DMS53 treated with DMSO at 0.1 percent for 48 hours (cell line): ENCODE data around the gene RPRD1B.

Source experiments
- DNase-seq: peaks from one replicate; lab custom pipeline; 2025; ENCODE audit not compliant: unreplicated experiment; lab: John Stamatoyannopoulos, UW

RPRD1B gene

DNA sequence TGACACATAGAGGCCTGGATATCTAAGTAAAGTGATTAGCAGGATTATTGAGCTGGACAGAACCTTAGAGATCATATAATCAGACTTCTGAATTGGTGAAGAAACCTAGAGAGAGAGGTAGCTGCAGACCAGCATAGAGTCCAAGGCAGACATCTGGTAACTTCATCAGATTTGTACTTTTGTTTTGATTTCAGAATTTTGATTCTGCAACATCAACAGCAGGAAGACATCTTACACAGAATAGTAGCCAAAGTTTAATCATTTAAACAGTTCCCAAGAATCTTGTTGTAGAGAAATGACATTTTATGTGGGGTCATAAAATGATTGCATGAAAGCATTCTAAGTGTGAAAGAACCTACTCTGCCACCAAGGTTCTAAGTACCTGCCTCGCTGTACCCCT is 39.4 kb downstream of the RPRD1B start:
- no peak for DNase-seq

DNA sequence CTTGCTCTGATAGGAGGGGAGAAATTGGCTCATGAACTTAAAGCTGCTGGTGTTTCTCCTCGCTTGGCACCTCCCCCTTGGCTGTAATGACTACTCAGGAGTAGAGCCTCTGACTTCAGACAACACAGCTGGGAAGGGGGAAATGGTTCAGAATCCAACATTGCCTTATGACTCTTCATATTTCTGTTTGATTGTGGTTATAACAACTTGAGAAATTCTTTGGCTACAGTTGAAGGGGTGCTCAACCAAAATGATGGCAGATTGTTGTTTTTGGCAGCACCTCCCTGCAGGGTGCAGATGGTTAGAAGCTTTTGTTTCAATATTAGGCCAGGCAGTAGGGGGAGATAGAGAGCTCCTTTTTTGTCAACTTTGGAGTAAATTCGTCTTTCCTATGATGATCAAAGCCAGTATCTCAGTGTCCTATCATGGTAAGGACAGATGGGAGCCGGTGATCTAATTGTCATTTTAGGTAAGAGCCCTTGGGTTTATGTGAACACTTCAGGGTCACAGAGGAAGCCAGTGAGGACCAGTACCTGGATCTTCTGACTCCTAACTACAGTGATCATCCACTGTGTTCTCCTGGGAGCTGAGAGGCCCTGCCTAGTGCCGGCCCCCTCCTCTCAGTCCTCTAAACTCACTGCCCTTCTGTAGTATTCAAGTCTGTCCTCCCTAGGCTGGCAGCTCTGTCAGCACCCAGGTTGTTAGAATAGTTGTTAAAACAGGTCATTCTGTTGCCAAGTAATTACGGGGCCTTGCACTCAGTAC is 39.9 kb downstream of the RPRD1B start:
- DNase-seq = peak; percentile 31

DNA sequence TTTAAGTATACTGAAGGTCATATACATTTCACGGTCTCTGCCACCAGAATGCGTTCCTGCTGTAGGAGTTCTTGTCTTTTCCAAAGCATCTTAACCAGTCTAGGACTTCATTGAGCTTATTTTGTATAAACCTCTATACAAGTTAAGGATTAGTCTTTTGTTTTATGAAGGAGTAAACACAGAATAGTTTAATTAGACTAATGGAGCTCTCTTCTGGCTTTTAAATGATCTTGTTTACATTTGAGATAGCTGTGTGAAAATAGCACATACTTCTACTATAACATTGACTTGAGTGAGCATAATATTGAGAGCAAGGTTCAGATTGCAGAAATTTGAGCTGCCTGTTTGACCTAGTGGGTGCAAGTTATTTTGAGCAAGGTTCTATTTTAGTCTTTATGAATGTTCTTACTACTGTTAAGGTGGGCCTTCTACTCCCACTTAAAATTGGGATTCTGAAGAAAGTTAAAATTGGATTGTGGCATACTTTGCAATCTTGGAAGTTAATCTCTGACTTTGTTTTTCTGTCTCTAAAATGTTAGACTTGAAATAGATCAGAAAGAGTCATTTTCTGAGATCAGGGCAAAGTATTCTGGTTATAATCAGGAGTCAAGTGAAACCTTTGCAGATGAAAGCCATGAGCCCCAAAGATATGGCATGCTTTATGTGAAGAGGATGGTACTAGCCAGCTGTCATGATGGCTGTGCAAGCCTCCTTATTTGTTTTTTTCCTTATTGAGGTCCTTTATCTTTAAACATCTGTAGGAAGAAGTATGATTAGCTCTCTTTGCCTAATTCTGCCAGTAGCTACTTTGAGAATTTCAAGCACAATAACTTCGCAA is 41.8 kb downstream of the RPRD1B start:
- DNase-seq = no peak

DNA sequence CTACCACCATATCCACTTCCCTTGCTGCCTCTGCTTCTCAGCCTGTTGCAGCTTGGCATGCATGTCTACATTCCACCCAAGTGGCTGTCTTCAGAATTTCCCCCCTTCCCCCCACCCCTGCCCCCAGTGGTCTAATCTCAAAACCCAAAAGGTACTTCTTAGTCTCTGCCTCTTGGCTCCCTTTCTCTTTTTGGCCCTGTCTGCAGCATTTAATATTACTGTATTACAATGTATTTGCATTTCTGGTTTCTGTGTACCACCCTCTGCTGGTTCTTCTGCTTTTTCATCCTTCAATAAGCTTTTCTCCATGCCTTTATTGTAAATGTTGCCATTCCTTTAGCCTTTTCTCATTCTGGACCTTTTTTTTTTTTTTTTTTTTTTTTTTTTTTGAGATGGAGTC is 43.0 kb downstream of the RPRD1B start:
- DNase-seq = no peak

DNA sequence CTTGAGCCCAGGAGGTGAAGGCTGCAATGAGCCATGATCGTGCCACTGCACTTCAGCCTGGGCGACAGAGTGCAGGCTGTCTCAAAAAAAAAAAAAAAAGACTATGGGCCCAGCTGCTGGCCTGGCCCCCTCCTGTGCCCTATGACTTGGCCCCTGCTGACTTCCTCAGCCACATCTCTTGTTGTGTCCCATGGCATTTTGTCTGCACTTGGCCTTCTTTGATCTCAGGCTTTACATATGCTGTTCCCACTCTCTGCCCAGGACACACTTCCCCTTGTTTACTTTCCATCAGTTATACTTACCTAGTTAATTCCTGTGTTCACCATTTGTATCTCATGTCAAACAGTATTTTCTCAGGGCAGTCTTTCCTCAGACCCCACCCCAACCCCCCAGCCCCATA is 44.5 kb downstream of the RPRD1B start:
- no peak for DNase-seq

DNA sequence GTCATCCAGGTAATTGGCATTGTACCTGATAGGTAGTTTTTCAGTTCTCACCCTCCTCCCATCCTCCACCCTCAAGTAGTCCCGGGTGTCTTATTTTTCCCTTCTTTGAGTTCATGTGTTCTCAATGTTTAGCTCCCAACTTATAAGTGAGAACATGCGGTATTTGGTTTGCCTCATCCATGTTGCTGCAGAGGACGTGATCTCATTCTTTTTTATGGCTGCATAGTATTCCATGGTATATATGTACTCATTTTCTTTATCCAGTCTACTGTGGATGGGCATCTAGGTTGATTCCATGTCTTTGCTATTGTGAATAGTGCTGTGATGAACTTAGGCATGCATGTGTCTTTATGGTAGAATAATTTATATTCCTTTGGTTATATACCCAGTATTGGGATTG is 45.8 kb downstream of the RPRD1B start:
- no peak for DNase-seq

DNA sequence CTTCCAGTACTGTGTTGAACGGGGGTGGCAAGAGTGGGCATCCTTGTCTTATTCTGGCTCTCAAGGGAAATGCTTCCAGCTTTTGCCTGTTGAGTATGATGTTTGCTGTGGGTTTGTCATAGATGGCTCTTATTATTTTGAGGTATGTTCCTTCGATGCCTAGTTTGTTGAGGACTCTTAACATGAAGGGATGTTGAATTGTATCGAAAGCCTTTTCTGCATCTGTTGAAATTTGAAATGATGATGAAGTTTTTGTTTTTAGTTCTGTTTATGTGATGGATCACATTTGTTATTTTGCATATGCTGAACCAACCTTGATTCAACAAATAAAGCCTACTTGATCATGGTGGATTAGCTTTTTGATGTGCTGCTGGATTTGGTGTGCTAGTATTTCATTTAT is 48.0 kb downstream of the RPRD1B start:
- DNase-seq = no peak

DNA sequence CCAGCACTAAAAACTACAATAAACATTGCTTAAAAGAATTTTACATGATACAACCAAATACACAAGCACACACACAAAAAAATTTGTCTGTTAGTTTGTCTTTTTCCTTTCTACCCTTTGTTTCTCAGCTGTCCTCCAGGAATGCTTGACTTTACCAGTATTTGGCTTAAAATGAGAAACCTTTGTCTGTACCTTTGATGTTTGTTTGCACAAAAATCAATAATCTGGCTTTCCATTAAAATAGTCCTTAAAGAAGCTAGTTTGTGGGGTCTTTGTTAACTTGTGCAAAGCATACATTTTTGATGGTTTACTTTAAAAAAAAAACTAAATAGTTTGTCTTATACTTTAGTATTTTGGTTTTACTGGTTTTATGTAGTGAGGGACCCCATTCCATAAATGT is 49.3 kb downstream of the RPRD1B start:
- DNase-seq = no peak

DNA sequence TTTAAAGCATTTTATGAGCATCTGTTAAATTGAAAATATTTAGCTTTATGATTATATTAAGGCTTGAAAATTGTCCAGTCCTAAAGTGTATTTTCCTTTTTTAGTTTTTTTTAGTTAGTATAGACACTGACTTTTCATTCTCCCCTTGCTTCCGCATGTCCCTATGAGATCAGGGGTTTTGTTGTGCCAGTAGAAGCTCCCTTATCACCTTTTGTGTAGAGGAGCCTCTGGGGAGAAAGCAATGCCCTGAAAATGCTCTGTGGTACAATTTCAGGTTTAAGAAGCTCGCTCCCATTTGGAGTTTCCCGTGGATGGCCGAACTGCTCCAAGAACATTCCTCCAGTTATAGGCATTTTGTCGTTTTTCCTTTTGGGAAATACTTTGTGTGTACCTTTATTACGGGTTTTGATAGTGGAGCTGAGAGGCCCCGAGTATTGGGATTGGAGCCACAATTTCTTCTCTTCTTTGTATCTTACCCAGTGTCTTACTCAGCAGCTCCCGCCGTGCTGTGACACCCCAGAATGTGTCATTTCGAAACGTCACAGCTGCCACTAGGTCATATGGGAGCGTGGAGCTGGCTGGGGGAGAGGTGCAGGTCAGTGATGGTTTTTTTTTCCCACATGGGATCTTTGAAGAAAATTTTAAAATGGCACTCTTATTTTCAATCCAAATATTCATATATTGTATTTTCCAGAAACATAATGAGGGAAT is 49.9 kb downstream of the RPRD1B start:
- DNase-seq = no peak

DNA sequence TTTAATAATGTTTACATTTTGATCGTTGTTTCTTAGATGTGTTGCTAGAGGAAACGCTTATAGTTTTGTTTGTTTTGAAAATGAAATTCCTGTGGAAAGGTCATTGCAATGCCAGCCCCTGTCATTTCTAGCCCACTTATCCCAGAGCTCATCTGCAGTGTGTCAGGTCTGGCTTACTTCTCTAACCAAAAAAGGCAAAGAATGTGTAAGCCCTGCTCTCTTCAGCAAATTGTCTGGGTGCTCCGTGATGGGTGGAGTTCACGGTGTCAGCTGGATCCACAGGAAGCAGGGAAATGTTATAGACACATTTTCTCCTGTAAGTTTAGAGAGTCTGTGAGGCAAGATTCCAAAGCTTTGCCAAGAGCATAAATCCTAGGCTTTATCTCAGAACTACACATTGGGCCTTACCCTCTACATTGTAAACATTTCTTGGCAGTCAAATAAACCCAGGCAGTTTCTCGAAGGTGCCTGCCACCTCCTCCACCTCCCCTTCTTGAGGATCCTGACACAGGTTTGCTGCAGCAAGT is 50.9 kb downstream of the RPRD1B start:
- no peak for DNase-seq

DNA sequence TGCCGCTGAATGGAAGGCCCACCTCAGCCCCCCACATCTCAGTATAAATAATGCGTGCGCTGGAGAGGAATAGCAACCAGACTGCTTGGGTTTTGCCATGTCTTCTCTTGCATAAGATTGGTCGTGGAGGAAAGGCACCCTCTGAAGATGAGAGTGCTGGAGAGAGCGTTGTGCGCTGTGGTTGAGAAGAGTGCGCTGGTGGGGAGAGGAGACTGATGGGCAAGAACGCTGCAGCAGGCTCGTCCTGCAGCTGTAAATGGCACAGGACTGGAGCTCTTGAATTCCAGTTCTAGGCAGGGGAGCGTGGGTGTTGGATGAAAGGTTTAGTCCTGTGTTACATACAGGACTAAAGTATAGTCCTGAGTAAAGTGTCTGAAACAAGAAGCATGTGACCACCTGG is 51.5 kb downstream of the RPRD1B start:
- no peak for DNase-seq

DNA sequence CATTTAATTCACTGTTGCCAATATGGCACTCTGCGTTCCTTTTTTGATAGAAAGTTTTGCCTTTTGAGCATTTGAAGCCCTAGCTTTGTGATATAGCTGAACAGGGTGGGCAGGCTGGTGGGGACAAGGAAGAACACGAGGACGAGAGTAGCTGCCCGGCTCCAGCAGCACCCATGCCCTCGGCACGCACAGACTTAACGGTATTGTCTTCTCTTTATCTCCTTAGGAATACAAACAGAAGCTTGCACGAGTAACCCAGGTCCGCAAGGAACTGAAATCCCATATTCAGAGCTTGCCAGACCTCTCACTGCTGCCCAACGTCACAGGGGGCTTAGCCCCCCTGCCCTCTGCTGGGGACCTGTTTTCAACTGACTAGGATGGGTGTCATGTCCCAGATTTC is 56.0 kb downstream of the RPRD1B start:
- no peak for DNase-seq

DNA sequence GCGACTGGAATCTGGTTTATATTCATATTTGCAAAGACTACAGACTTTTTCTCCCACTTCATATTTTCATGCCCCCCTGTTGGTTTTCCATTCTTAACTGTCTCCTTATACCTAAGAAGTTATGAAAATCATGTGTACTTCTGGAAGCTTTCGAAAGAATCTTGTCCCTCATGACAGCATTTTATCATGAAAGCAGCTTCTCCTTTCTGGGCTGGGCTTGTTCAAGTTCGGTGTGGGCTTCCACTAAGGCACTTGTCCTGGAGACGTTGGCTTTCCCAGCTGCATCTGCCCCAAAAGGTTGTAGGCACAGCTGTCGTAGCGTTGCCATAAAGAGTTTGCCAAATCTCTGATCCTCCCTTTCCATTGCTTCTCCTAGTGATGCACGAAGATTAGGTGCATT is 56.5 kb downstream of the RPRD1B start:
- DNase-seq = no peak

DNA sequence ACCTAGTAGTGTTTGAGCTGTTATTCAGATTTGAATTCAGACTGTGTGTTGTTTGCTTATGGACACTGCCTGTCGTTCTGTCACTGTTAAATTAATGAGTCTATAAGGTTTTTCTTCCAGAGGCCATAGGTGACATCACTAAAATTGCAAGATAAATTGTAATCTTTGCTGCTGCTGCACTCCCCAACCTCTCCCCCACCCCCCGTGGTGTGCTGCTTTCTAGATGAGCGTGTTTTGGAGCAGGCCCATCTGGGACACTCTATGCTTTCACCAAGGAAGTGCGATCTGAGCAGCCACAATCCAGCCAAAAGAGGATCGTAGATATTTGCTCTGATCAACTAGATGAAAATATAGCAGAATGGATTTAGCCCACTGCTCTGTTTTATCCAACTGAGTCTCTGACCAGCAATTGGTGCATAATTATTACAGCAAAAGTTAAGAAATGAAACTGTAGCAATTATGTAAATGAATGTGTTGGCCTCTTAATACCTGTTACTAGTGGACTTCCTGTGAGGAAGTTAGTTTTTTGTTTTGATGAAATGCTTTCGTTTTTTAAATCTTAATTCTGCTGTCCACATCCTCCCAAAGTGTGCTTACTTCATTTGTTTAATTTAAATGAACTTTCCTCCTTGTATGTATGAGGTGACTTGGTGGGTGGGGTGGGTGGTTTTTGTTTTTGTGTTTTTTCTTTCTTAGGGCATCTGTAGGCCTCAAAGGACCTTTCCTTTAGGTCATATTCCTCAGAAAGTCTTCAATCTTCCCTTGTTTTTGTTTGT is 58.1 kb downstream of the RPRD1B start:
- DNase-seq = no peak

DNA sequence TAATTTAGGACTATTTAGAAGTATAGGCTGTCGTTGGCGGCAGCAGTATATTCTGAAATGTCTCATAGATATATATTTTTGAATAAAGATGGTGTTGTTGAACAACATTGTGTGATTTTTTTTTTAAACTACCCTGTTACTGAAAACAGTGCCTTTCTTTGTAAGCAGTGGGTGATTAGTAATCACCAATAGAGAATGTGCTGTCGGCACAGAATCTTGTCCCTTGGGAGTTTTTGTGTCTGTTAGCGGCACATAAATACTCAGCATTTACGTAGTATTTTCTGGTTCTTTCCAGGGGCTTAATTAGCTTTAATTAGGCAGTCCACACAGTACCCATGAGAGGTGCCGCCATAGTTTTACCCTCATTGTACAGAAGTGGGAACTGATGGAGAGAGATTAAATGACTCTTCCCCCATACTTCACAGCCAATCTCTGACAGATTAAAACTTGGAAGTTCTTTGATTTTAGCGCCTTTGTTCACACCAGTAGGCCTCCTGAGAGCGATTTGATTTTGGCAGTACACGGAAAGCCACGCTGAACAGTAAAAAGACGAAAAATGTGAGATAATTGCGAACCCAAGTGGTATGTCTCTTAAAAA is 58.8 kb downstream of the RPRD1B start:
- no peak for DNase-seq

DNA sequence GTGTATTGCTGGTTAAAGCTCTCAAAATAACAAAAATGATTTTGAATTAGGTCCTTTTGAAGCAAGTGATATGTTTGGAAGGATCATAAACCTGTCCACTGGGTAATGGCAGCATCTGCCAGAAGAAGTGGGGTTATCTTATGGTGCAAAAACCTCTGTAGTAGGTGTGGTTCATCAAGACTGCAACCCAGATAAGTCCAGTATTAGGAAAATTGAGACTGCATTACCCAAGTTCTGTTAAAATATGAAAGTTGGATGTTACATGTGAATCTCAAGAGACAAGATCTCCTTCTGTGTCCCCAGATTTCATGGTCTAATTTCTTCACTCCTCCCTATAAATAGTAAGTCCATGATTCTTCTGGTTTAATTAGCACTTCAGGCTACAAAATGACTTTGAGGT is 59.4 kb downstream of the RPRD1B start:
- no peak for DNase-seq

DNA sequence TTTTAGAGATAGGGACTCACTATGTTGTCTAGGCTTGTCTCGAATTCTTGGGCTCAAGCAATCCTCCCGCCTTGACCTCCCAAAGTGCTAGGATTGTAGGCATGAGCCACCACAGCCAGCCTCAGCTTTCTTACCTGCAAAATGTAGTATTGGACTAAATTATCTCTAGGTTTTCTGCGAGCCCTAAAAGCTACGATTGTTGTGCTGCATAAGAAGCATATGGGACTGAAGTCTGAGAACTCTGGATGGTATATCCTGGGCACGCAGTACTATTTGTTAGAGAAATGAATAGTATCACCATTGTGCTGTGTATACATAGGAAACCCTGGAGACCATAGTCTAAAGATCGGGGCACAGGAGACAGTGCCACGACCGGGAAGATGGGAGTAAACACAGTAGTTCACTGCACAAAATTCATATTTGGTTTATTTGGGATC is 60.1 kb downstream of the RPRD1B start:
- DNase-seq = no peak

DNA sequence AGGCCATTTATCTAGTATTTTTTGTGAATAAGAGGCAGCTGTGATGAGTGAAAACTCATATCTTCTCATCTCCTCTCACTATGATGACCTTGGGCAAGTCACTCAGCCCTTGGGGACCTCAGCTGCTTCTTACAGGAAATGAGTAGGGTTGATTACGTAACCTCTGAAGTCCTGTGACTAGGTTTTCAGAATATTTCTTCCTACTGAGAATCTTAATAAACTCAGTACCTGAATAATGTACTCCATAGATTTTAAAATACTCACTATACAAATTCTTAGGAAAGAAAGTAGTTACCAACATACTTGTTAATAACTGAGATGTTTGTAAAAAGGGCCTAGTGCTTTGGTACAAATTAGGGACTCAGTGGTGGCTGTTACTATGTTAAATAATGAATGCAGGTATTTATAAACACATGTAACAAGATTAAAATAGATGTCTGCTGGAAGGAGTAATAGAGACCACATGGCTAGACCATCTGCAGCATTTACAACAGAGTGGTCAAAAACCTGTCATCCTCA is 60.9 kb downstream of the RPRD1B start:
- DNase-seq = no peak

DNA sequence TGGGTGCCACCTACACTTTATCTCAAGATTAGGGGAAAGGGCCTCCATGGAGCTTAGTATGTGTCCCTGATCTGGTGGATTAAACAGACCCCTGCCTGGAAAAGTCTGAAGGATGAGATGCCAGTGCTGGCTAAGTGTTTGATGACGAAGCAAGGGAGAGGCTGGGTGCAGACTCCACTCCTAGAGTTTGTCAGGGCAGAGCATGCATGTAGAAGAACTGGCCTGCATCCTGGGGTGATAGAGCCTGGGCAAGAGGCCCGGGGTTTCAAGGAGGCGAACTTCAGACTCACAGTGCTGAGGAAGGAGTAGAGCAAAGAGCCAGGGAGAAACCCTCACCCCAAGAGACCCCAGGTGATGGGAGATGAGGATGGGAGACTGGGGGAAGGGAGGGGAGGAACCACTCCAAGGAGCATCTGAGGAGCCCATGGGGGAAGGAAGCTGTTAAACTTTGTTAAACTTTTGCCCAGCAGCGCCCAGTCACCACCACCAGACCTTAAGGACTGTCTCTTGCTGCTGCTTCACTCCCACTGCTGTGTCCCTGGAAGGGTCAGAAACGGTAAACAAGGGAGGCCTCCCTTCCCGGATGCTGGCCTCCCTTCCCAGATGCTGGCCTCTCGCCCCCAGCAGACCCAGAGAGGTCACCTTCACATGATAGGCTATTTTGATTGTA is 61.6 kb downstream of the RPRD1B start:
- no peak for DNase-seq

DNA sequence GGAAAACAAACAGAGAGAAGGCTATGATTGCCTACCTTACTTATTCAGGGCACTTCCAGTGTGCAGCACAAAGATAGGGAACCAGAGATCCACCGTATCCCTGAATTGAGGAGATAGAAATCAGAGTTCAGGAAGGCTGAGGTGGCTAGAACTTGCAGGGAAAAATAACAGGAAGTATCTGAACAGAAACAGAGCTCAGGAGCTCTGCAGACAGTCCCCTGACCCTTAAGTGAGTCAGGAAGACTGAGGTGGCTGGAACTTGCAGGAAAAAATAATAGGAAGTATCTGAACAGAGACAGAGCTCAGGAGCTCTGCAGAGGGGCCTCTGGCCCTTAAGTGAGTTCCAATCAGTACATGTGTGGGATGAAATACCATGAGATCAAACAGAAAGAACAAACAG is 65.4 kb downstream of the RPRD1B start:
- DNase-seq = no peak
